Coronary artery (tissue), 2 donors: ENCODE results near the gene SPAG9.

Experiments
- DNase-seq: peaks from one replicate; pipeline ENCODE4 v3.0.0-alpha.2; 2017; ENCODE audit warnings: low spot score
- H3K27ac ChIP-seq, 2 donors: fragments of 200-600 bp; sonication (generic); one replicate each; pipeline ENCODE4 v1.5.1; 2016 to 2019
- H3K4me3 ChIP-seq: fragments of 200-600 bp; sonication (generic); 2 replicates; pipeline ENCODE4 v1.5.1; 2016; ENCODE audit warnings: mild to moderate bottlenecking, moderate library complexity
- TF ChIP-seq, protein P1 (sequence below): fragments of 200-600 bp; sonication (generic); IDR thresholded peaks from one replicate; pipeline ENCODE4 v1.5.1; 2019; ENCODE audit warnings: antibody characterized with exemption

The SPAG9 gene

DNA sequence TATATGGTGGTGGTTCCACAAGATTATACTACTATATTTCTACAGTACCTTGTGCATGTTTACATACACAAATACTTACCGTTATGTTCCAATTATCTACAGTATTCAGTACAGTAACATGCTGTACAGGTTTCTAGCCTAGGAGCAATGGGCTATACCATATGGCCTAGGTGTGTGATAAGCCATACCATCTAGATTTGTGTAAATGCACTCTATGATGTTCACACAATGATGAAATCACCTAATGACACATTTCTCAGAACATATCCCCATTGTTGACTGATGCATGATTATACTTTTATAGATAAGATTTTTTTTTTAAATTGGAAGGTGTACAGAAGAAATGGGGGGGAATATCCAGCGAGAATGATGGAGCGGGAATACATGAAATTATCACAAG is 131.5 kb downstream of the SPAG9 start:
- TF ChIP-seq, protein P1, sequence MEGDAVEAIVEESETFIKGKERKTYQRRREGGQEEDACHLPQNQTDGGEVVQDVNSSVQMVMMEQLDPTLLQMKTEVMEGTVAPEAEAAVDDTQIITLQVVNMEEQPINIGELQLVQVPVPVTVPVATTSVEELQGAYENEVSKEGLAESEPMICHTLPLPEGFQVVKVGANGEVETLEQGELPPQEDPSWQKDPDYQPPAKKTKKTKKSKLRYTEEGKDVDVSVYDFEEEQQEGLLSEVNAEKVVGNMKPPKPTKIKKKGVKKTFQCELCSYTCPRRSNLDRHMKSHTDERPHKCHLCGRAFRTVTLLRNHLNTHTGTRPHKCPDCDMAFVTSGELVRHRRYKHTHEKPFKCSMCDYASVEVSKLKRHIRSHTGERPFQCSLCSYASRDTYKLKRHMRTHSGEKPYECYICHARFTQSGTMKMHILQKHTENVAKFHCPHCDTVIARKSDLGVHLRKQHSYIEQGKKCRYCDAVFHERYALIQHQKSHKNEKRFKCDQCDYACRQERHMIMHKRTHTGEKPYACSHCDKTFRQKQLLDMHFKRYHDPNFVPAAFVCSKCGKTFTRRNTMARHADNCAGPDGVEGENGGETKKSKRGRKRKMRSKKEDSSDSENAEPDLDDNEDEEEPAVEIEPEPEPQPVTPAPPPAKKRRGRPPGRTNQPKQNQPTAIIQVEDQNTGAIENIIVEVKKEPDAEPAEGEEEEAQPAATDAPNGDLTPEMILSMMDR: no peak

DNA sequence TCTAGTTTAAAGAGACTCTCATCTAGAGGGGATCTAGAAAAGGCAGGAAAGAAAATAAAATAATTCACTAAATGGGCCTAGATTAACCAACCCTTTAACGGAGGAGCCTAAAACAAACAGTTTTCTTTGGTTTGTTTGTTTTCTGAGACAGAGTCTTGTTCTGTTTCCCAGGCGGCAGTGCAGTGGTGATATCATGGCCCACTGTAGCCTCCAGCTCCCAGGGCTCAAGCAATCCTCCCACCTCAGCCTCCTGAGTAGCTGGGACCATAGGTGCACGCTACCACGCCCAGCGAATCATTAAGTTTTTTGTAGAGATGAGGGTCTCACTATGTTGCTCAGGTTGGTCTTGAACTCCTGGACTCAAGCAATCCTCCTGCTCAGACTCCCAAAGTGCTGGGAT is 132.2 kb downstream of the SPAG9 start:
- TF ChIP-seq, protein P1: no peak
- no peak for DNase-seq
- no peak overlapping the region for H3K27ac ChIP-seq
- H3K4me3 ChIP-seq: no peak overlapping the region

More for the DNA sequence above, 131.5 kb downstream of the SPAG9 start:
- no peak for DNase-seq
- no peak overlapping the region for H3K27ac ChIP-seq
- H3K4me3 ChIP-seq: no peak overlapping the region

DNA sequence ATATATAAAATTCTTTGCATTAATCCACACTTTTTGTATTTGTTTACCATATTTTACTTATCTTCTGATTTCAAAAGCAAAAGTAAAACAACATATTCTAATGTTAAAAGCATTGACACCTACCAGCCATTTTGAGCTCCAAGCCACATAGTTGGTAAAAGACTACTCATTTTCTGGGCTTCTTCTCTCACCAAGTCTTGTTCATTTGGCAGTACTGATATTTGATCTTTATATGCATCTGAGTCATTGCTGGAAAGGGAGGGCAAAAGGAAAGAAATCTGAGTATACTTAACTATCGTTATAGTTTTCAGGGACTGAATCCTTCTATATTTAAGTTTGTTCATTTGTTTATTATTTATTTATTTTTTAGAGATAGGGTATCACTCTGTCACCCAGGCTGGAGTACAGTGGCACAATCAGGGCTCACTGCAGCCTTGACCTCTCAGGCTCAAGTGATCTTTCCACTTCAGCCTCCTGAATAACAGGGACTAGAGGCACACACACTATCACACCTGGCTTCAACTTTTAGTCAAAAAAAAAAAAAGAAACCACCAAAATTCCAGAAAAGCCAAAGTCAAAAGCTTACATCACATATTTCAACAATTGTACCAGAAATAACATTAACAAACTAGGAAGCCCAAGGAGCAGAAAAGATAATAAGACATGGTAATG is 133.5 kb downstream of the SPAG9 start:
- H3K27ac ChIP-seq: no peak overlapping the region
- no peak overlapping the region for H3K4me3 ChIP-seq
- TF ChIP-seq, protein P1: no peak
- DNase-seq: no peak

DNA sequence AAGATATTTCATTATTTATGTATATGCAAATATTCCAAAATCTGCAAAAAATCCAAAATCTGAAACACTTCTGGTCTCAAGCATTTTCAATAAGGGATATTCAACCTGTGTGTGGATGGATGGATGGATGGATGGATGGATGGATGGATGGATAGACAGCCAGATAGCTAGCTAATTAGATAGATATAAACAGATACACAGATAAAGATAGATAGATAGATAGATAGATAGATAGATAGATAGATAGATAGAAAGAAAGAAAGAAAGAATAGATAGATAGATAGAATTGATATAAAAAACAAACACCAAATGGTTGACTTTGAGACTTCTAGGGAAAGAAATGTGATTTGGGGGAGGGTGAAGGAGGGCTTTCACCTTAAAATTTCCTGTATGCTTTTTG is 139.4 kb downstream of the SPAG9 start:
- no peak overlapping the region for H3K27ac ChIP-seq
- DNase-seq: no peak
- TF ChIP-seq, protein P1: no peak
- H3K4me3 ChIP-seq: no peak overlapping the region

DNA sequence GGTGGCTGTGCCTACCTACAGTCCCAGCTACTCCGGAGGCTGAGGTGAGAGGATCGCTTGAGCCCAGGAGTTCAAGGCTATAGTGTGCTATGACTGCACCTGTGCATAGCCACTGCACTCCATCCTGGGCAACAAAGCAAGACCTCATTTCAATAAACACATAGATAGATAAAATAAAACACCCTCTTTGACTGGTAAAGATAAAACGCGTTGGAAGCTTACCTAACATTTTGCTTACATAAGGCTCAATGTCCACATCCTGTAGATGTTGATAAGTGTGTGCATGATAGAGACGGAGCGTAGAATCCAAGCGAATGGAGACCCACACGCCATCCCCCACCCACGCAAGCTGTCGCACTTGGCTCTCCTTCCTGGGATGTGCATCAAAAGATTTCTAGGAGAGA is 141.1 kb downstream of the SPAG9 start:
- no peak overlapping the region for H3K4me3 ChIP-seq
- TF ChIP-seq, protein P1: no peak
- H3K27ac ChIP-seq: no peak overlapping the region
- DNase-seq: no peak

DNA sequence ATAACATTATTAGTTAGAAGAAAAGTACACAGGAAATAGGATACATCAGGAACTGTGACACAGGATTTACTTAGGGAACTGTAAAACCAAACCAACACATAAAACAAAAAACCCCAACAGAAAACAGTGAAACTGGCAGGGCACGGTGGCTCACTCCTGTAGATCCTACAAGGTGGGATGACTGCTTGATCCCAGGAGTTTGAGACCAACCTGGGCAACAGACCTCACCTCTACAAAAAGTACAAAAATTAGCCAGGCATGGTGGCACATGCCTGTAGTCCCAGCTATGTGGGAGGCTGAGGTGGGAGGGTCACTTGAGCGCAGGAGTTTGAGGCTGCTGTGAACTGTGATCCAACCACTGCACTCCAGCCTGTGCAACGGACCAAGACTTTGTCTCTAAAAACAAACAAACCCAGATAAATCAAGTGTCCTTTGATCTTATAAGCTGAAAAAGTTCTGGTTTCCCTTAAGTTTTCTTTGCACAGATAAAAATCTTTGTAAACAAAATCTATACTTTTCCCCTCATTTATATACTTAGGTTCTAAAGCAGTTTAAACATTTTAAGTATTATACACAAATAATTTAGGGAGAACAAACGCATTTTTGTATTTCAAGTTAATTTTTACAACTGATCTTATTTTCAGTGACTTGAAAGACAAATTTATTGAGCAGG is 143.0 kb downstream of the SPAG9 start:
- Histone ChIP-seq H3K27ac (no peak overlapping the region), H3K4me3 (no peak overlapping the region)
- TF ChIP-seq, protein P1: no peak
- DNase-seq: no peak

DNA sequence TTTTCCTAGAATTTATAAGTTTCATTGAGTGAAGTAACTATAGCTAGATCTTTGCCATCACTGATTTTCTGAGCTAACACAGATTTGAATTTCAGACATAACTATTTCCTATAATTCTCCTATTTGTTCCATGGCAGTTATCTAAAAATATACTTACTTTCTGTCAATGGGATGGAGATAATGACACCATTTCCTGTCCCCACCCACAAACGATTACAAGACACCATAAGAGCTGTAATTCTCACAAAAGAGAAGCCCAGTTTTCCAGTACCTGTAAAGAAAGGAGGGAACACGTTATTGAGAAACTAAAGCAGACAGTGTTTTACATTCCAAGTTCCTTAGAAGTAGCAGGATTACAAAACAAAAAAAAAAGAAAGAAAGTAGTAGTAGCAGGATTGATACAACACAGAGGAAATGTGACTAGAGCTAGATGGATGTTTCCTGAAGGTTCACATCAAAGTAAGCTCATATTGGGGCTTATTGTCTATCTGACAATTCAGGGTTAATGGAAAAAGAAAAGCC is 143.7 kb downstream of the SPAG9 start:
- Histone ChIP-seq H3K27ac (no peak overlapping the region), H3K4me3 (no peak overlapping the region)
- no peak for DNase-seq
- TF ChIP-seq, protein P1: no peak
